CD14-positive monocyte (primary cell): ENCODE results near the gene ETS1. TPM values are rescaled to one million over a fixed set of nuclear protein-coding genes. Genes with fewer than 3 reads are reported as not detected.
A peak's percentile ranks its signal among the peaks of the same experiment; 100 is the strongest.

Source experiments
- DNase-seq, 3 donors: peaks; one replicate each; pipeline ENCODE4 v3.0.0-alpha.2; 2011 to 2022
- H2AFZ ChIP-seq: 2 replicates; pipeline ENCODE4 v1.6.0; 2012; ENCODE audit warnings: mild to moderate bottlenecking, low read depth, low read length, inconsistent platforms; ENCODE audit not compliant: insufficient read depth, poor library complexity, severe bottlenecking
- H3K27ac ChIP-seq, 2 donors: 1 replicate in 1 of 2; 2 replicates in 1 of 2; pipeline ENCODE4 v1.5.1; 2012 to 2013; ENCODE audit warnings: low read length in 2 of 2, control low read depth in 1 of 2, inconsistent platforms in 1 of 2, low read depth in 1 of 2, mild to moderate bottlenecking in 1 of 2
- H3K27me3 ChIP-seq, 2 donors: one replicate each; pipeline versions ENCODE4 v1.6.0 to v1.6.1; 2011 to 2013; ENCODE audit warnings: low read length in 2 of 2; ENCODE audit not compliant: control insufficient read depth in 2 of 2, insufficient read depth in 2 of 2
- H3K36me3 ChIP-seq, 2 donors: replicated peaks in 1 of 2; 1 replicate in 1 of 2; 2 replicates in 1 of 2; pipeline versions ENCODE4 v1.5.1 to v1.6.1; 2012 to 2013; ENCODE audit warnings: low read length in 2 of 2, control low read depth in 1 of 2, inconsistent platforms in 1 of 2, mild to moderate bottlenecking in 1 of 2; ENCODE audit not compliant: insufficient read depth in 2 of 2, control insufficient read depth in 1 of 2
- H3K4me1 ChIP-seq, 2 donors: 1 replicate in 1 of 2; 2 replicates in 1 of 2; pipeline versions ENCODE4 v1.5.1 to v1.6.1; 2012 to 2013; ENCODE audit warnings: low read length in 2 of 2, control low read depth in 1 of 2, inconsistent platforms in 1 of 2, mild to moderate bottlenecking in 1 of 2, moderate library complexity in 1 of 2; ENCODE audit not compliant: insufficient read depth in 2 of 2, control insufficient read depth in 1 of 2
- H3K4me2 ChIP-seq: replicated peaks from 2 replicates; pipeline ENCODE3; 2012; ENCODE audit warnings: low read length, moderate library complexity, mild to moderate bottlenecking; ENCODE audit not compliant: poor library complexity, severe bottlenecking; ENCODE audit errors: extremely low read depth
- H3K4me3 ChIP-seq, 3 experiments: fragments of 200-600 bp in 1 of 3; sonication (generic) in 1 of 3; replicated peaks in 1 of 3; 1 replicate in 2 of 3; 2 replicates in 1 of 3; pipeline ENCODE4 v1.5.1; 2011 to 2013; ENCODE audit warnings: low read length in 3 of 3, mild to moderate bottlenecking in 3 of 3, control low read depth in 2 of 3, low read depth in 2 of 3, inconsistent platforms in 1 of 3, moderate library complexity in 1 of 3
- H3K79me2 ChIP-seq: 2 replicates; pipeline ENCODE4 v1.6.0; 2012; ENCODE audit warnings: mild to moderate bottlenecking, control low read depth, inconsistent platforms, low read length, moderate library complexity; ENCODE audit not compliant: insufficient read depth
- H3K9ac ChIP-seq: 2 replicates; pipeline ENCODE4 v1.6.0; 2017; ENCODE audit warnings: low read length, mild to moderate bottlenecking; ENCODE audit not compliant: insufficient read depth, poor library complexity, severe bottlenecking
- H3K9me3 ChIP-seq, 2 donors: replicated peaks in 1 of 2; 1 replicate in 1 of 2; 2 replicates in 1 of 2; pipeline versions ENCODE4 v1.5.1 to v1.6.1; 2012 to 2013; ENCODE audit warnings: low read length in 2 of 2, control low read depth in 1 of 2; ENCODE audit not compliant: control insufficient read depth in 1 of 2, insufficient read depth in 1 of 2
- H4K20me1 ChIP-seq: 2 replicates; pipeline ENCODE4 v1.6.0; 2012; ENCODE audit warnings: mild to moderate bottlenecking, low read length, control low read depth, moderate library complexity; ENCODE audit not compliant: insufficient read depth
- H3K27ac Mint-ChIP-seq, 7 donors: one replicate each; pipeline ENCODE4 v1.8.0; 2020; ENCODE audit warnings: mild to moderate bottlenecking in 7 of 7, mixed read lengths in 7 of 7, moderate library complexity in 6 of 7, inconsistent platforms in 2 of 7
- H3K27me3 Mint-ChIP-seq, 3 donors: one replicate each; pipeline ENCODE4 v1.8.0; 2021 to 2022; ENCODE audit warnings: low read depth in 3 of 3, mild to moderate bottlenecking in 3 of 3, mixed read lengths in 3 of 3, moderate library complexity in 3 of 3, inconsistent platforms in 1 of 3
- H3K36me3 Mint-ChIP-seq, 2 donors: one replicate each; pipeline ENCODE4 v1.8.0; 2020; ENCODE audit warnings: mixed read lengths in 2 of 2, inconsistent platforms in 1 of 2, mild to moderate bottlenecking in 1 of 2
- H3K4me1 Mint-ChIP-seq: one replicate; pipeline ENCODE4 v1.8.0; 2020; ENCODE audit warnings: mild to moderate bottlenecking, mixed read lengths
- H3K4me3 Mint-ChIP-seq, 2 donors: one replicate each; pipeline ENCODE4 v1.8.0; 2020; ENCODE audit warnings: mild to moderate bottlenecking in 2 of 2, mixed read lengths in 2 of 2, moderate library complexity in 1 of 2
- H3K9me3 Mint-ChIP-seq, 7 donors: one replicate each; pipeline ENCODE4 v1.8.0; 2020 to 2022; ENCODE audit warnings: mixed read lengths in 7 of 7, mild to moderate bottlenecking in 6 of 7, moderate library complexity in 6 of 7, inconsistent platforms in 2 of 7
- CTCF ChIP-seq: fragments of 200-600 bp; IDR thresholded peaks from one replicate; pipeline ENCODE4 v1.8.0; 2022; ENCODE audit warnings: antibody characterized with exemption, mild to moderate bottlenecking
- WGBS: methylation state at CpG from one replicate; pipeline ENCODE4 v1.1.5; 2013; ENCODE audit warnings: missing lambda C conversion rate; ENCODE audit not compliant: insufficient coverage; 5-methylcytosine and 5-hydroxymethylcytosine counted together
- intact Hi-C, 2 donors: fragments of 100-400 bp; cut with micrococcal nuclease; formaldehyde crosslinking; loops; one replicate each; pipeline versions ENCODE4 v1.15.0 to v1.15.1; 2023
- polyA plus RNA-seq, 3 donors: library from polyadenylated mRNA; depleted of rRNA in 1 of 3; unstranded in 2 of 3; stranded (reverse) in 1 of 3; fragments of 300-500 nt in 2 of 3; fragments of >200 nt in 1 of 3; fragmentation: Illumina TruSeq in 2 of 3; gene quantifications; 1 replicate in 2 of 3; 2 replicates in 1 of 3; pipeline ENCODE4 v1.2.3, GENCODE V29; 2012 to 2021

ETS1 gene
- polyA plus RNA-seq, 3 donors = 0.67 to 1.6 (median 1.6) TPM

GRCh38 chr11:128467610-128468041 is 119.7 kb downstream of the ETS1 start:
- H3K36me3 Mint-ChIP-seq = peaks cover 19 to 44% of the 10 kb centered on the region in 2 donors
- H3K27me3 Mint-ChIP-seq = peaks cover 0 to 4% (median 4%) of the 10 kb centered on the region in 3 donors
- H3K4me3 Mint-ChIP-seq = no peak overlapping the region

DNA sequence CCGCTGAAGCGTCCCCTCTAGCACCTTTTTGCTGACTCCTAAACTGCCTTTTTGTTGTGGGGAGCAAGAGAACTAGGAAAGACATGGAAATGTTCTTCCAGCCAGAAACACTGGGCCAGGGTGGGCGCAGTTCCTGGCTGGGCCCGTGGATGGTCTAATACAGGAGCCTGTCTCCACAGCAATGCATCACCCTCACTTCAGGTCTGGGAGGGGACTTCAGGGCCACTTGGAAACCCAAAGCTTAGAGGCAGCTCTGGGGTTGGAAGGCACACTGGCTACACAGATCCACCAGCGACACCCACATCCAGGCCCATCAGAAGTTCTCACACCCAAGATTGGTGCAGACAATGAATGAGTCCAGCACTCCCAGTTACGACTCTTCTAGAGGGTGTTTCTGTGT is 120.3 kb downstream of the ETS1 start:
- Histone ChIP-seq H2AFZ (no peak overlapping the region), H3K27ac (no peak overlapping the region), H3K9me3 (no peaks in the 10 kb centered on the region), H3K27me3 (no peaks in the 10 kb centered on the region), H3K4me3 (no peak overlapping the region), H3K4me1 (no peaks in the 10 kb centered on the region), H3K79me2 (no peaks in the 10 kb centered on the region), H3K9ac (no peak overlapping the region), H3K4me2 (no peak overlapping the region), H3K36me3 (peaks cover 0 to 19% of the 10 kb centered on the region in 2 donors), H4K20me1 (no peaks in the 10 kb centered on the region)
- peaks cover 25 to 48% of the 10 kb centered on the region in 2 donors for H3K36me3 Mint-ChIP-seq
- no peak for TF ChIP-seq CTCF
- DNase-seq = no peak
- 100% methylated on average over 5 of the region's 6 CpGs for whole genome bisulfite sequencing
- H3K4me1 Mint-ChIP-seq = peaks cover 10% of the 10 kb centered on the region
- H3K27me3 Mint-ChIP-seq = peaks cover 0 to 4% (median 4%) of the 10 kb centered on the region in 3 donors
- H3K27ac Mint-ChIP-seq = peak overlapping the region in 2 of 7 donors; percentile 1 to 42
- H3K4me3 Mint-ChIP-seq = no peak overlapping the region
- H3K9me3 Mint-ChIP-seq = no peaks in the 10 kb centered on the region
- intact Hi-C loops = no loop called here

More at GRCh38 chr11:128467610-128468041, 119.7 kb downstream of the ETS1 start:
- Histone ChIP-seq H2AFZ (no peak overlapping the region), H4K20me1 (no peaks in the 10 kb centered on the region), H3K9me3 (no peaks in the 10 kb centered on the region), H3K4me1 (no peaks in the 10 kb centered on the region), H3K36me3 (peaks cover 0 to 18% of the 10 kb centered on the region in 2 donors), H3K9ac (no peak overlapping the region), H3K27ac (no peak overlapping the region), H3K79me2 (no peaks in the 10 kb centered on the region), H3K4me3 (no peak overlapping the region), H3K27me3 (no peaks in the 10 kb centered on the region), H3K4me2 (no peak overlapping the region)
- no peak for TF ChIP-seq CTCF
- intact Hi-C loops = no loop called here
- no peak for DNase-seq
- H3K27ac Mint-ChIP-seq = peak overlapping the region in 1 of 7 donors; percentile 33
- WGBS = 95% methylated on average over 6 of the region's 9 CpGs
- H3K9me3 Mint-ChIP-seq = no peaks in the 10 kb centered on the region
- peaks cover 10% of the 10 kb centered on the region for H3K4me1 Mint-ChIP-seq
